Sigmoid colon (tissue), 7 donors: ENCODE results near the gene SIGLECL1. TPM values are rescaled to one million over a fixed set of nuclear protein-coding genes. Genes with fewer than 3 reads are reported as not detected.

Source experiments
- DNase-seq: peaks from one replicate; pipeline ENCODE4 v3.0.0-alpha.2; 2019
- H3K27ac ChIP-seq, 4 donors: fragments of 200-600 bp; sonication (generic); one replicate each; pipeline ENCODE4 v1.5.1; 2016 to 2019; ENCODE audit warnings: mild to moderate bottlenecking in 1 of 4
- H3K27me3 ChIP-seq, 3 donors: fragments of 200-600 bp; sonication (generic); one replicate each; pipeline ENCODE4 v1.5.1; 2019; ENCODE audit warnings: mild to moderate bottlenecking in 1 of 3
- H3K36me3 ChIP-seq, 4 donors: fragments of 200-600 bp; sonication (generic); one replicate each; pipeline ENCODE4 v1.5.1; 2016 to 2019
- H3K4me1 ChIP-seq, 4 donors: fragments of 200-600 bp; sonication (generic); one replicate each; pipeline ENCODE4 v1.5.1; 2017 to 2019
- H3K4me3 ChIP-seq, 4 donors: fragments of 200-600 bp; sonication (generic); one replicate each; pipeline ENCODE4 v1.5.1; 2017 to 2019; ENCODE audit warnings: mild to moderate bottlenecking in 2 of 4, moderate library complexity in 1 of 4
- H3K9me3 ChIP-seq, 4 donors: fragments of 200-600 bp in 3 of 4; sonication (generic) in 3 of 4; one replicate each; pipeline versions ENCODE4 v1.5.1 to v1.6.1; 2013 to 2019
- CTCF ChIP-seq, 4 experiments: fragments of 450-650 bp in 3 of 4; fragments of 200-600 bp in 1 of 4; IDR thresholded peaks; one replicate each; pipeline ENCODE4 v1.5.1; 2016 to 2019; ENCODE audit warnings: antibody characterized with exemption in 4 of 4, mild to moderate bottlenecking in 3 of 4, moderate library complexity in 2 of 4
- EP300 ChIP-seq, 4 donors: sonication (generic); formaldehyde crosslinking; IDR thresholded peaks; one replicate each; pipeline ENCODE4 v1.6.1; 2017; ENCODE audit warnings: antibody characterized with exemption in 4 of 4
- POLR2A ChIP-seq, 2 donors: fragments of 450-650 bp; IDR thresholded peaks; one replicate each; pipeline ENCODE4 v1.6.1; 2016; ENCODE audit warnings: antibody characterized with exemption in 2 of 2, mild to moderate bottlenecking in 2 of 2, moderate library complexity in 2 of 2
- POLR2AphosphoS5 ChIP-seq, 4 donors: sonication (generic); formaldehyde crosslinking; IDR thresholded peaks; one replicate each; pipeline ENCODE4 v1.6.1; 2017; ENCODE audit warnings: antibody characterized with exemption in 4 of 4
- WGBS, 2 donors: extraction: QIAGEN DNeasy Blood & Tissue Kit; methylation state at CpG; one replicate each; pipeline ENCODE4 v1.1.7; 2013; 5-methylcytosine and 5-hydroxymethylcytosine counted together
- intact Hi-C: fragments of 100-400 bp; cut with DNase I; formaldehyde crosslinking; loops from one replicate; pipeline ENCODE4 v1.15.1; 2023
- polyA plus RNA-seq, 3 donors: library from polyadenylated mRNA; stranded (reverse); fragments of 200-250 nt; gene quantifications; one replicate each; pipeline ENCODE4 v1.2.3, GENCODE V29; 2013
- total RNA-seq, 4 donors: library from RNA; depleted of rRNA; stranded (reverse); fragments of >200 nt; gene quantifications; one replicate each; pipeline ENCODE4 v1.1.0, GENCODE V29; 2016
- donor health status: healthy with polysubstance abuse.
- donor health status: Bipolar disorder and iron deficiency.
- donor health status: healthy.

SIGLECL1 gene
- total and polyA plus RNA-seq, 7 donors: not detected

GRCh38 chr19:51285682-51286081 lies 34.8 kb downstream of the SIGLECL1 start:
- Histone ChIP-seq H3K36me3 (no peaks in the 10 kb centered on the region), H3K27me3 (peaks cover 0 to 4% (median 0%) of the 10 kb centered on the region in 3 donors), H3K9me3 (peaks cover 0 to 2% (median 0%) of the 10 kb centered on the region in 4 donors), H3K4me3 (no peak overlapping the region), H3K4me1 (no peaks in the 10 kb centered on the region), H3K27ac (no peak overlapping the region)
- no peak for DNase-seq
- TF ChIP-seq CTCF (IDR thresholded peaks at IDR 0.05): no peak
- no peak for TF ChIP-seq POLR2A (IDR thresholded peaks at IDR 0.05)
- no peak for TF ChIP-seq POLR2AphosphoS5 (IDR thresholded peaks at IDR 0.05)
- TF ChIP-seq EP300 (IDR thresholded peaks at IDR 0.05): no peak
- 64 to 88% methylated on average over 3 of the region's 3 CpGs for WGBS, 2 donors
- intact Hi-C loops: no loop called here

GRCh38 chr19:51289635-51290034 lies 38.8 kb downstream of the SIGLECL1 start:
- H3K4me1 ChIP-seq: no peaks in the 10 kb centered on the region
- TF ChIP-seq POLR2A (IDR thresholded peaks at IDR 0.05) (no peak), CTCF (IDR thresholded peaks at IDR 0.05) (no peak), POLR2AphosphoS5 (IDR thresholded peaks at IDR 0.05) (no peak), EP300 (IDR thresholded peaks at IDR 0.05) (no peak)
- whole genome bisulfite sequencing, 2 donors: 71 to 91% methylated on average over 1 of the region's 1 CpG
- intact Hi-C loops: no loop called here
- peaks cover 0 to 4% (median 0%) of the 10 kb centered on the region in 4 donors for H3K9me3 ChIP-seq
- no peak for DNase-seq
- H3K27me3 ChIP-seq: peaks cover 0 to 17% (median 12%) of the 10 kb centered on the region in 3 donors
- no peak overlapping the region for H3K27ac ChIP-seq
- no peaks in the 10 kb centered on the region for H3K36me3 ChIP-seq
- no peak overlapping the region for H3K4me3 ChIP-seq

GRCh38 chr19:51292971-51293370 lies 42.1 kb downstream of the SIGLECL1 start:
- intact Hi-C loops: no loop called here
- Histone ChIP-seq H3K36me3 (no peaks in the 10 kb centered on the region), H3K27me3 (peaks cover 0 to 36% (median 20%) of the 10 kb centered on the region in 3 donors), H3K4me3 (no peak overlapping the region), H3K4me1 (no peaks in the 10 kb centered on the region), H3K27ac (no peak overlapping the region), H3K9me3 (peaks cover 0 to 2% (median 0%) of the 10 kb centered on the region in 4 donors)
- DNase-seq: no peak
- WGBS, 2 donors: 45 to 46% methylated on average over 11 of the region's 11 CpGs
- TF ChIP-seq POLR2AphosphoS5 (IDR thresholded peaks at IDR 0.05) (no peak), POLR2A (IDR thresholded peaks at IDR 0.05) (no peak), EP300 (IDR thresholded peaks at IDR 0.05) (no peak), CTCF (IDR thresholded peaks at IDR 0.05) (no peak)

GRCh38 chr19:51293571-51294210 lies 42.8 kb downstream of the SIGLECL1 start:
- H3K4me1 ChIP-seq: no peaks in the 10 kb centered on the region
- peaks cover 0 to 2% (median 0%) of the 10 kb centered on the region in 4 donors for H3K9me3 ChIP-seq
- DNase-seq: no peak
- 67 to 77% methylated on average over 14 of the region's 14 CpGs for WGBS, 2 donors
- no peak for TF ChIP-seq EP300 (IDR thresholded peaks at IDR 0.05)
- no peak for TF ChIP-seq POLR2AphosphoS5 (IDR thresholded peaks at IDR 0.05)
- TF ChIP-seq CTCF (IDR thresholded peaks at IDR 0.05): no peak
- TF ChIP-seq POLR2A (IDR thresholded peaks at IDR 0.05): no peak
- H3K27me3 ChIP-seq: peaks cover 0 to 36% (median 20%) of the 10 kb centered on the region in 3 donors
- H3K4me3 ChIP-seq: no peak overlapping the region
- intact Hi-C loops: no loop called here
- no peaks in the 10 kb centered on the region for H3K36me3 ChIP-seq
- H3K27ac ChIP-seq: no peak overlapping the region
